Suprapubic skin (tissue), 4 donors: ENCODE data around the gene DHX34. TPM values are rescaled to one million over a fixed set of nuclear protein-coding genes. Genes with fewer than 3 reads are reported as not detected.
"Not testable (repeated sequence)": the region's sequence is repeated elsewhere in the genome, so short reads cannot be mapped to it uniquely, and the experiment has no call there.

ENCODE experiments used
- DNase-seq, 2 donors: peaks; one replicate each; pipeline ENCODE4 v3.0.0-alpha.2; 2019; ENCODE audit warnings: low spot score in 2 of 2
- H3K27ac ChIP-seq: fragments of 200-600 bp; sonication (generic); one replicate; pipeline ENCODE4 v1.5.1; 2019
- H3K27me3 ChIP-seq: fragments of 200-600 bp; sonication (generic); one replicate; pipeline ENCODE4 v1.5.1; 2019
- H3K36me3 ChIP-seq: fragments of 200-600 bp; sonication (generic); one replicate; pipeline ENCODE4 v1.5.1; 2019
- H3K4me1 ChIP-seq: fragments of 200-600 bp; sonication (generic); one replicate; pipeline ENCODE4 v1.5.1; 2019
- H3K4me3 ChIP-seq: fragments of 200-600 bp; sonication (generic); one replicate; pipeline ENCODE4 v1.5.1; 2019; ENCODE audit warnings: mild to moderate bottlenecking
- H3K9me3 ChIP-seq: fragments of 200-600 bp; sonication (generic); one replicate; pipeline ENCODE4 v1.5.1; 2019
- EP300 ChIP-seq: sonication (generic); formaldehyde crosslinking; IDR thresholded peaks from one replicate; pipeline ENCODE4 v1.6.1; 2017; ENCODE audit warnings: antibody characterized with exemption
- POLR2A ChIP-seq, 2 donors: fragments of 450-650 bp; IDR thresholded peaks; one replicate each; pipeline ENCODE4 v1.6.1; 2017; ENCODE audit warnings: antibody characterized with exemption in 2 of 2, mild to moderate bottlenecking in 2 of 2, moderate library complexity in 2 of 2
- POLR2AphosphoS5 ChIP-seq, 3 donors: sonication (generic); formaldehyde crosslinking; IDR thresholded peaks; one replicate each; pipeline ENCODE4 v1.6.1; 2017; ENCODE audit warnings: antibody characterized with exemption in 3 of 3
- WGBS: methylation state at CpG from one replicate; pipeline ENCODE4 v1.1.5; 2018; 5-methylcytosine and 5-hydroxymethylcytosine counted together
- total RNA-seq, 4 donors: library from RNA; depleted of rRNA; stranded (reverse); fragments of >200 nt; gene quantifications; one replicate each; pipeline ENCODE4 v1.1.0, GENCODE V29; 2016
- TF ChIP-seq, protein P1 (sequence below), 2 donors: fragments of 200-600 bp in 1 of 2; fragments of 450-650 bp in 1 of 2; sonication (generic) in 1 of 2; IDR thresholded peaks; one replicate each; pipeline ENCODE4 v1.5.1; 2016 to 2019; ENCODE audit warnings: antibody characterized with exemption in 2 of 2, mild to moderate bottlenecking in 1 of 2, moderate library complexity in 1 of 2

The DHX34 gene
- total RNA-seq, 4 donors from 2014 or later: 21.6 to 32.2 (median 25.3) TPM

DNA sequence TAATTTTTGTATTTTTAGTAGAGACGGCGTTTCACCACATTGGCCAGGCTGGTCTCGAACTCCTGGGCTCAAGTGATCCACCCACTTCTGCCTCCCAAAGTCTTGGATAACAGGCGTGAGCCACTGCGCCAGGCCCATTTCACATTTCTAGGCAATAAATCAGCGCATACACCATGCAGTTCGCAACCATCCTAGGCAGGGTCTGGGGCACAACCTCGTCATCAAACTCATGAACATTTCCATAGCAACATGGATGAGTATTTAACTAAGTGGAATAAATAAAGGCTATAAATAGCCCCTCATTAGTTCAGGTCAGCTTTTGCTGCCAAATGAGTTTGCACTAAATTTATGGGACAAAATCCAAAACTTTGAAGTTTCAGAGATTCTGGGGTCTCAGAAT, 62.0 kb downstream of the DHX34 start:
- H3K27me3 ChIP-seq: peaks cover 51% of the 10 kb centered on the region
- DNase-seq: no peak
- peaks cover 6% of the 10 kb centered on the region for H3K36me3 ChIP-seq
- no peaks in the 10 kb centered on the region for H3K9me3 ChIP-seq
- WGBS: 85% methylated on average over 8 of the region's 8 CpGs
- H3K4me3 ChIP-seq: no peak overlapping the region
- peaks cover 3% of the 10 kb centered on the region for H3K4me1 ChIP-seq
- H3K27ac ChIP-seq: no peak overlapping the region
- TF ChIP-seq, protein P1, sequence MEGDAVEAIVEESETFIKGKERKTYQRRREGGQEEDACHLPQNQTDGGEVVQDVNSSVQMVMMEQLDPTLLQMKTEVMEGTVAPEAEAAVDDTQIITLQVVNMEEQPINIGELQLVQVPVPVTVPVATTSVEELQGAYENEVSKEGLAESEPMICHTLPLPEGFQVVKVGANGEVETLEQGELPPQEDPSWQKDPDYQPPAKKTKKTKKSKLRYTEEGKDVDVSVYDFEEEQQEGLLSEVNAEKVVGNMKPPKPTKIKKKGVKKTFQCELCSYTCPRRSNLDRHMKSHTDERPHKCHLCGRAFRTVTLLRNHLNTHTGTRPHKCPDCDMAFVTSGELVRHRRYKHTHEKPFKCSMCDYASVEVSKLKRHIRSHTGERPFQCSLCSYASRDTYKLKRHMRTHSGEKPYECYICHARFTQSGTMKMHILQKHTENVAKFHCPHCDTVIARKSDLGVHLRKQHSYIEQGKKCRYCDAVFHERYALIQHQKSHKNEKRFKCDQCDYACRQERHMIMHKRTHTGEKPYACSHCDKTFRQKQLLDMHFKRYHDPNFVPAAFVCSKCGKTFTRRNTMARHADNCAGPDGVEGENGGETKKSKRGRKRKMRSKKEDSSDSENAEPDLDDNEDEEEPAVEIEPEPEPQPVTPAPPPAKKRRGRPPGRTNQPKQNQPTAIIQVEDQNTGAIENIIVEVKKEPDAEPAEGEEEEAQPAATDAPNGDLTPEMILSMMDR (IDR thresholded peaks at IDR 0.05): no peak

DNA sequence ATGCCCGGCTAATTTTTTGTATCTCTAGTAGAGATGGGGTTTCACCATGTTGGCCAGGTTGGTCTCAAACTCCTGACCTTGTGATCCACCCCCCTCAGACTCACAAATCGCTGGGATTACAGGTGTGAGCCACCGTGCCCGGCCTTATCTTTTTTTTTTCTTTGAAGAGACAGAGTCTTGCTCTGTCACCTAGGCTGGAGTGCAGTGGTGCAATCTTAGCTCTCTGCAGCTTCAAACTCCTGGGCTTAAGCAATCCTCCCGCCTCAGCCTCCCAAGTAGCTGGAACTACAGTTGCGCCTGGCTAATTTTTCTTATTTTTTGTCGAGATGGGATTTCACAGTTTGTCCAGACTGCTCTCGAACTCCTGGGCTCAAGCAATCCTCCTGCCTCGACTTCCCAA, 62.6 kb downstream of the DHX34 start:
- WGBS: 75% methylated on average over 9 of the region's 9 CpGs
- not testable (repeated sequence) for H3K4me1 ChIP-seq, H3K27ac ChIP-seq, H3K9me3 ChIP-seq, H3K36me3 ChIP-seq, H3K4me3 ChIP-seq, DNase-seq
- peaks cover 51% of the 10 kb centered on the region for H3K27me3 ChIP-seq

DNA sequence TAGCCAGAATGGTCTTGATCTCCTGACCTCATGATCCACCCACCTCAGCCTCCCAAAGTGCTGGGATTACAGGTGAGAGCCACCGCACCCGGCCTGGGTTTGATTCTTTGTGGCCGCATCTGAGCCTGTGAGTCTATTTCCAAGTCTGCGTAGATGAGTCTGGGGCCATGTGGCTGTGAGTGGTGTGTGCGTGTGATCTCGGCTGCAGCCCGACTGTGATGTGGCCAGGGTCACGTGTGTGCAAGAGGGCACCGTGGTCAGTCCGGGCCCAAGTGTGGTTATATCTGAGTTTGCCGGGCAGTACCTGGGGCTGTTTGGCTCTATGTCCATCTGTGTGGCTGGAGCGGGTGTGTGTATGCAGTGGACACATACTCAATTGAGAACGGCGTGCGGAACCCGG, 64.8 kb downstream of the DHX34 start:
- Histone ChIP-seq H3K4me3 (no peak overlapping the region), H3K9me3 (no peaks in the 10 kb centered on the region), H3K27me3 (peaks cover 52% of the 10 kb centered on the region), H3K36me3 (peaks cover 6% of the 10 kb centered on the region), H3K4me1 (peaks cover 20% of the 10 kb centered on the region), H3K27ac (no peak overlapping the region)
- 94% methylated on average over 16 of the region's 16 CpGs for WGBS
- no peak for DNase-seq
- no peak for TF ChIP-seq POLR2A (IDR thresholded peaks at IDR 0.05)
- no peak for TF ChIP-seq POLR2AphosphoS5 (IDR thresholded peaks at IDR 0.05)
- TF ChIP-seq EP300: no peak
- TF ChIP-seq, protein P1 (IDR thresholded peaks at IDR 0.05): no peak

DNA sequence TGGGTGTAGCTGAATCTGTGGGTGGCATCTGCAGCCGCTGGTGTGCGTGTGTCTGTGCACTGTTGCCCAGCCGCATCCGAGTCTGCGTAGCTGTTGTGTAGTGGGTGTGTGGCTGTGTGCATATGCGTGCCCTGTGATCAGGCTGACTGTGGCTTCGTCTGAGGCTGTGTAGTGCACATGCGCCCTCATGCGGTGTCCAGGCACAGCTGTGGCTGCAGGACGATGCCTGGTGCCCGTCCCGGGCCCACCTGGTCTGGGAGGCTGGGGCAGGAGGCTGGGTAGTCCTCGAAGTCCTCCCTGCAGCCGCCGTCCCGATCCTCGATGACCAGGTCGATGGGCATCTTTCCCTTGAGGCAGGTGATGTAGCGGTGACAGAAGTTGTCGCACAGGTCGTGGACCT, 65.4 kb downstream of the DHX34 start:
- H3K27ac ChIP-seq: no peak overlapping the region
- 69% methylated on average over 13 of the region's 21 CpGs for WGBS
- peaks cover 6% of the 10 kb centered on the region for H3K36me3 ChIP-seq
- peaks cover 26% of the 10 kb centered on the region for H3K4me1 ChIP-seq
- no peak overlapping the region for H3K4me3 ChIP-seq
- no peak for DNase-seq
- no peaks in the 10 kb centered on the region for H3K9me3 ChIP-seq
- TF ChIP-seq, protein P1 (IDR thresholded peaks at IDR 0.05): no peak
- TF ChIP-seq POLR2AphosphoS5 (IDR thresholded peaks at IDR 0.05): no peak
- no peak for TF ChIP-seq EP300
- TF ChIP-seq POLR2A (IDR thresholded peaks at IDR 0.05): no peak
- H3K27me3 ChIP-seq: peaks cover 56% of the 10 kb centered on the region

DNA sequence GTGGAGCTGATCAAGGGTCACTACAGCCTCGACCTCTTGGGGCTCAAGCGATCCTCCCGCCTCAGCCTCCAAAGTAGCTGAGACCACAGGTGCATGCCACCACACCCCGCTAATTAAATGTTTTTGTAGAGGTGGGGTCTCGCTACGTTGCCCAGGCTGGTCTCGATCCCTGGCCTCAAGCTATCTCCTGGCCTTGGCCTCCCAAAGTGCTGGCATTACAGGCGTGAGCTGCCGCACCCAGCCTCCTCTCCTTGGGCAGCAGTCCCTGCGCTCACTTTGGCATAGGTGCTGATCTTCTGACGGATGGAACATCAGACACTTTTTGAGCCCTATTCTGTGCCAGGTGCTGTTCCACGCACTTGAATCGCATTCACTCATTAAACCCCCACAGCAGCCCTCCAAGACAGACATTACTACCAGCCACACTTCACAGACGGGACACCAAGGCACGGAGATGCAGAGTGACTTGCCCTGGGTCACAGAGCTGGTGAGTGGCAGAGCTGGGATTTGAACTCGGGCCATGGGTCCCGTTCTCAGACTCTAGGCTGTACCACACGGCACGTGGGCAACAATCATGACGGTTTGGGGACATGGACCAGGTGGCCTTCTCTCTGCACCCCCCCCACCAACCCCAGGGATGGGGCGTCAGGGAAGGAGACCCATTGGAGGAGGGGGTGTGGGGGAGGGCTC, 67.0 kb downstream of the DHX34 start:
- H3K27ac ChIP-seq: no peak overlapping the region
- TF ChIP-seq, protein P1 (IDR thresholded peaks at IDR 0.05): no peak
- TF ChIP-seq POLR2A (IDR thresholded peaks at IDR 0.05) (no peak), EP300 (no peak), POLR2AphosphoS5 (IDR thresholded peaks at IDR 0.05) (no peak)
- H3K9me3 ChIP-seq: no peaks in the 10 kb centered on the region
- peaks cover 72% of the 10 kb centered on the region for H3K27me3 ChIP-seq
- H3K36me3 ChIP-seq: peaks cover 6% of the 10 kb centered on the region
- H3K4me1 ChIP-seq: peaks cover 26% of the 10 kb centered on the region
- no peak overlapping the region for H3K4me3 ChIP-seq
- DNase-seq: no peak
- WGBS: 87% methylated on average over 21 of the region's 21 CpGs

DNA sequence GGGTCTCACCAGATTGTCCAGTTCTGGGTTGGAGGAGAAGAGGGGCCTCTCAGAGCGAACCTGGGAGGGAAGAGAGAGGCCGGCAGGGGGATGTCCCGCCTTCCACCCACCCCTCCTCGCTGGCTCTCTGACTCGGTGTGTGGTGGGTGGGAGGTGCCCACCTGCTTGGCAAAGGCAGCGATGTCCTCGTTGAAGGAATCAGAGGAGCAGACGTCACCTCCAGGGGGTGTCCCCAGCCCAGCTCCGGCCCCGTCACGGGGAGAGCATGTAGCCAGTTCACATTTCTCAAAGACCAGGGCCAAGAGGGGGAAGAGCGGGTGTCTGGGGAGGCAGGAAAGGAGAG, 67.5 kb downstream of the DHX34 start:
- WGBS: 40% methylated on average over 12 of the region's 12 CpGs
- Histone ChIP-seq H3K36me3 (peaks cover 6% of the 10 kb centered on the region), H3K27ac (no peak overlapping the region), H3K9me3 (no peaks in the 10 kb centered on the region), H3K27me3 (peaks cover 77% of the 10 kb centered on the region), H3K4me3 (no peak overlapping the region), H3K4me1 (peaks cover 26% of the 10 kb centered on the region)
- DNase-seq: no peak
- no peak for TF ChIP-seq POLR2A (IDR thresholded peaks at IDR 0.05)
- TF ChIP-seq POLR2AphosphoS5 (IDR thresholded peaks at IDR 0.05): no peak
- no peak for TF ChIP-seq EP300
- TF ChIP-seq, protein P1 (IDR thresholded peaks at IDR 0.05): no peak
